ENCODE results near the gene OR10A7.
"Not testable (repeated sequence)": the region's sequence is repeated elsewhere in the genome, so short reads cannot be mapped to it uniquely, and the experiment has no call there.

The OR10A7 gene

GRCh38 chr12:55220725-55221124 is at the start of gene OR10A7:
TSS of gene OR10A7 (plus strand) at chr12:55221025. CDS start at chr12:55221025, 0 bp downstream.
- DNase-seq (ENCODE audit: low spot score), result no peak

GRCh38 chr12:55171445-55171844 is 49.4 kb upstream of the OR10A7 start:
- no peak for DNase-seq (ENCODE audit: low spot score)

DNA sequence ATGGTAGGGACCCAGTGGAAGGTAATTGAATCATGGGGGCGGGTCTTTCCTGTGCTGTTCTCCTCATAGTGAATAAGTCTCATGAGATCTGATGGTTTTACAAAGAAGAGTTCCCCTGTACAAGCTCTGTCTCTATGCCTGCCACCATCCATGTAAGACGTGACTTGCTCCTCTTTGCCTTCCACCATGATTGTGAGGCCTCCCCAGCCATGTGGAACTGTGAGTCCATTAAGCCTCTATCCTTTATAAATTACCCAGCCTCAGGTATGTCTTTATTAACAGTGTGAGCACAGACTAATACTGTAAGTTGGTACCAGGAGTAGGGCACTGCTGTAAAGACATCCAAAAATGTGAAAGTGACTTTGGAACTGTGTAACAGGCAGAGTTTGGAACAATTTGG is 49.0 kb upstream of the OR10A7 start:
- DNase-seq (ENCODE audit: low spot score), result not testable (repeated sequence)

- no peak for DNase-seq (ENCODE audit: low spot score)
These were observed 48.1 kb upstream of the OR10A7 start for GRCh38 chr12:55172686-55173085.

DNA sequence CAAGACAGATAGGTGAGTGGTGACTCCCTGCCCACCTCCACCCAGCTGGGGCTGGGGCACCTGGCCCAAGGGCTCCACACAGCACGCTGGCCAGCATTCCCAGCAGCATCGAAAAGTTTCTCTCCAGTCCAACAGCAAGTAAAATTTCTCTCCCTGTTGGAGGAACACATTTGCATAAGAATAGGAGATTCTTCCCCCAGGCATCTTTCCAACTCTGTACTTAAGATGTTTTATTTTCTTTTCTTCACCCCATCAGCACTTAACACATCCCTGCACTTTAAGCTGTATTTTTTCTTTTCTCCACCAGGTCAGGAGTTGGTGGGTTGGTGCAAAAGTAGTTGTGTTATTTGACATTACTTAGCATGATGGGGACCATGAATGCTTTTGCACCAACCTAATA is 47.4 kb upstream of the OR10A7 start:
- no peak for DNase-seq (ENCODE audit: low spot score)

GRCh38 chr12:55188573-55188972 is 32.3 kb upstream of the OR10A7 start:
- DNase-seq (ENCODE audit: low spot score), result no peak

DNA sequence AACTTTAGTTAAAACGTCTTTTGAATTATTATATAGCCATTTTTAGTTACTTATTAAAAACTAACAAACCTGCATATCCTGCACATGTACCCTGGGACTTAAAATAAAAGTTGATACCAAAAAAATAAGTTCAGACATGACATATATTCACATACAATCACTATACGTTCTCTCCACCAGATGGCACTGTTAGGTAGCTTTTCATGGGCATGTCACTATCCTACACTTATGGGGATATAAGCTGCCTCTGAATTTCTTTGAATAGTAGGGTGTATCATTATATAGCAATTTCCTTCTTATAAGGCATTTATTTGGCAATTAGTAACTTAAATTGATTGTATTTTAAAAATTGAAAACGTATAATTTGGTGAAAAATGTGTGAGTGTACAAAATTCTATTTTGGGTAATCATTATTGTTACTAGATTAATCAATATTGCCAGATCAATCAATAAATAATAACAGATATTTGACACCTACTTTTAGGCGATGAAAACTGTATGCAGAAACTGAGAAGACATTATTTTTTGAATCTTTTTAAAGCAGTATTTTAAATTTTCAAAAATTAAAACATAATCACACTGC is 31.8 kb upstream of the OR10A7 start:
- peak; percentile 63 for DNase-seq (ENCODE audit: low spot score)

- DNase-seq (ENCODE audit: low spot score), result no peak
These were observed 26.4 kb upstream of the OR10A7 start for GRCh38 chr12:55194382-55194781.

- no peak for DNase-seq (ENCODE audit: low spot score)
These were observed 5.7 kb downstream of the OR10A7 start for GRCh38 chr12:55226523-55226922.

DNA sequence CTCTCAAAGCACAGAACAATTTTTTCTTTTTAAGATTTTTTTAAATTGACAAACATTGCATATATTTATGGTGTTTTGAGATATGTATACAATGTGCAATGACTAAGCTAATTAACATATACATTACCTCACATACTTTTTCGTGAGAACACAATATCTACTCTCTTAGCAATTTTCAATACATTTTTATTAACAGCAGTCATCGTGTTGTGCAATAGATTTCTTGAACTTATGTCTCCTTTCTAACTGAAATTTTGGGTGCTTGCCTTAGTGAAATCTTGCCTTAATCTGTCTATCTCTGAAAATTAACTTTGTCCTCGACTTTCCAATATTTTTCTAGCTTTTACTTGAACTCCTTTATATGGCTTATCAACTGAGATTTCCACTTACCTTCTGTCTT is 6.8 kb downstream of the OR10A7 start:
- DNase-seq (ENCODE audit: low spot score), result no peak

DNA sequence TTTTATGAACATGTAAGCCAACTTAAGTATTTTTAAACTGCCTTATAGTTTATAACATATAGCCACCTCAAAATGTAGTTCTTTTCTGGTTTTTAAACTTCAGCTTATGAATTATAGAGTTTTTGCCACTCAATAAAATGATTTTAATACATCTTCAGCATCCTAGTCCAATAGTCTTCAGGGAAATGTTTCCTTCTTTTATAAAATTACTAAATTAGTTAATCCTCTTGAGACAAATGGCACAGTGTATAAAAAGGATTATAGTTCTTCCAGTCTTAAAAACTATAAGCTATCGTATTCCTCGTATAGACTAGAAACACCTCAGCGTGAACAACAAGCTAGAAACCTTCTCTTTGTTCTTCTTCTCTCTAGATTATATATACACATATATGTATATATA is 23.5 kb downstream of the OR10A7 start, which contains the start of gene OR6C74:
OR6C74 (plus strand) TSS at position 301 of the 400 bp plus-strand sequence. CDS start 2,679 bp downstream, outside the sequence.
- no peak for DNase-seq (ENCODE audit: low spot score)

- no peak for DNase-seq (ENCODE audit: low spot score)
These were observed 25.3 kb downstream of the OR10A7 start for GRCh38 chr12:55246159-55246558.

DNA sequence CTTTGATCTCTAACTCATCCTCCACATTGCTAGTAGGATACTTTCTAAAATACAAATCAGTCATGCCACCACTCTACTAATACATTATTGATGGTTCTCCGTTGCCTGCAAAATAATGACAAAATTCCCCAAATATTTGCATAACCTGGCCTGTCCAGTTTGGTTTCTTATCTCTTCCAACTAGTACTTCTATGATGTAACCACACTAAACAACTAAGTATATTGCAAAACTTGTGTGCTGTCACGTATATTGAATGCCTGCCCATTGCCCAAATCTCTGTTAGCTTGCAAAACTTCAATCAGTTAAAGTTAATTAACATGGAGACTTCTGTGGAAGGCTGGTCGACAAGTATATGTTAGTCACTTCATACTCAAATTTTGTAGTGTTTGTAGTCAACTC is 30.1 kb downstream of the OR10A7 start:
- DNase-seq (ENCODE audit: low spot score), result no peak

GRCh38 chr12:55253281-55253680 is 32.5 kb downstream of the OR10A7 start:
- no peak for DNase-seq (ENCODE audit: low spot score)

- no peak for DNase-seq (ENCODE audit: low spot score)
These were observed 36.0 kb downstream of the OR10A7 start for GRCh38 chr12:55256831-55257230.

- no peak for DNase-seq (ENCODE audit: low spot score)
These were observed 37.5 kb downstream of the OR10A7 start for GRCh38 chr12:55258303-55258702.

All from hematopoietic multipotent progenitor cell treated with erythropoietin and hydrocortisone succinate and interleukin-3 and kit ligand, for 15 days (in vitro differentiated cells).